ENCODE results near the gene ITGA4. TPM values are rescaled to one million over a fixed set of nuclear protein-coding genes. Genes with fewer than 3 reads are reported as not detected.

The ITGA4 gene
- total RNA-seq, 3 donors from 2014 or later = 6.7 to 12.5 (median 11.7) TPM

DNA sequence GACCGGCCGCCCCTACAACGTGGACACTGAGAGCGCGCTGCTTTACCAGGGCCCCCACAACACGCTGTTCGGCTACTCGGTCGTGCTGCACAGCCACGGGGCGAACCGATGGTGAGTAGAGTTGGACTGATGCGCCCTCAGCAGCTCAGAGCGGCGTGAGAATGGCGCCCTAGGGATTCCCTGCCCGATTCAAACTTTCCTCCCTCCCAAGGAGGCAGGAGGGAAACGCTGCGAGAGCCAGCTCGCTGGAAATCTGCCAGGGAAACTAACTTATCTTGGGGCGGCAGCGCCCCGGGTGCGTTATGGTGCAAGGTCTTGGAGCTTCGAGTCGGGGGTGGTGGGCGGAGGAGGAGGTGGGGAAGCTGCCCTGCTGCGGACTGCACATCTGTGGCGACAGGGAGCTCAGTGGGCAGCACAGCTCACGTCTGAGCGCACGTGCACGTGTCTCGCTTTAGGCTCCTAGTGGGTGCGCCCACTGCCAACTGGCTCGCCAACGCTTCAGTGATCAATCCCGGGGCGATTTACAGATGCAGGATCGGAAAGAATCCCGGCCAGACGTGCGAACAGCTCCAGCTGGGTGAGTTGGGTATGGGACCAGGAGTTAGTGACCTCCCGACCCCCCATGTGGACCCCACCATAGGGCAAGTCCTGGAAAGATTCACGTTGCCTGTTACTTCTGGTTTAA is 697 bp downstream of the ITGA4 start:
- H3K4me1 ChIP-seq = no peaks in the 10 kb centered on the region
- peak overlapping the region; percentile 52 to 84 (median 53) for H3K4me3 ChIP-seq
- H3K9me3 ChIP-seq = no peaks in the 10 kb centered on the region
- H3K27ac ChIP-seq = peak overlapping the region; percentile 3 to 78
- H3K36me3 ChIP-seq = no peaks in the 10 kb centered on the region
- TF ChIP-seq POLR2A (IDR thresholded peaks at IDR 0.05) (no peak), POLR2AphosphoS5 (IDR thresholded peaks at IDR 0.05) (no peak)
- TF ChIP-seq, protein P1, sequence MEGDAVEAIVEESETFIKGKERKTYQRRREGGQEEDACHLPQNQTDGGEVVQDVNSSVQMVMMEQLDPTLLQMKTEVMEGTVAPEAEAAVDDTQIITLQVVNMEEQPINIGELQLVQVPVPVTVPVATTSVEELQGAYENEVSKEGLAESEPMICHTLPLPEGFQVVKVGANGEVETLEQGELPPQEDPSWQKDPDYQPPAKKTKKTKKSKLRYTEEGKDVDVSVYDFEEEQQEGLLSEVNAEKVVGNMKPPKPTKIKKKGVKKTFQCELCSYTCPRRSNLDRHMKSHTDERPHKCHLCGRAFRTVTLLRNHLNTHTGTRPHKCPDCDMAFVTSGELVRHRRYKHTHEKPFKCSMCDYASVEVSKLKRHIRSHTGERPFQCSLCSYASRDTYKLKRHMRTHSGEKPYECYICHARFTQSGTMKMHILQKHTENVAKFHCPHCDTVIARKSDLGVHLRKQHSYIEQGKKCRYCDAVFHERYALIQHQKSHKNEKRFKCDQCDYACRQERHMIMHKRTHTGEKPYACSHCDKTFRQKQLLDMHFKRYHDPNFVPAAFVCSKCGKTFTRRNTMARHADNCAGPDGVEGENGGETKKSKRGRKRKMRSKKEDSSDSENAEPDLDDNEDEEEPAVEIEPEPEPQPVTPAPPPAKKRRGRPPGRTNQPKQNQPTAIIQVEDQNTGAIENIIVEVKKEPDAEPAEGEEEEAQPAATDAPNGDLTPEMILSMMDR (IDR thresholded peaks at IDR 0.05) = no peak
- peaks cover 2 to 7% of the 10 kb centered on the region in 2 donors for H3K27me3 ChIP-seq
- no peak for DNase-seq (ENCODE audit: low spot score in 2 of 2)
- intact Hi-C loops (cut with DNase I; ENCODE audit: low total_unique reads) = no loop called here

GRCh38 chr2:181458871-181459270 is 1.7 kb downstream of the ITGA4 start:
- intact Hi-C loops (cut with DNase I; ENCODE audit: low total_unique reads) = no loop called here
- DNase-seq (ENCODE audit: low spot score in 2 of 2) = no peak

DNA sequence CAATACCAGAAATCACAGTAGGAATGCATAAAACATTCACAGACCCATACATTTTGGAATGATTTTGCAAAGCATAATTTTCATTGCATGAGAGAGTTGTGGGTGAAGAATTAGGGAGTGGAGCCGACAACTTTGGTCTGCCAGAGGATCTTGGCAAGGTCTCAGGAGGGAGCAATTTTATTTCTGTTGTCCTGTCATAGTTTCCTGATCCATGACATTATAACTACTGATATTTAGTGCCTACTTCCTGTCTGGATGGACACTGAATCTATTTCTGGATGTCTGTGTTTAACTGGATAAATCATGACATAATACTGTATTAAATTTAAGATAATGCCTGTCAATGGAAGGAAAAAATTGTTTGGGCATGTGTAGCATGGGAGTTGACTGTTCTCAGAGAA is 2.4 kb downstream of the ITGA4 start:
- Histone ChIP-seq H3K4me3 (peak overlapping the region in 1 of 3 donors; percentile 52), H3K27ac (no peak overlapping the region), H3K4me1 (no peaks in the 10 kb centered on the region), H3K9me3 (no peaks in the 10 kb centered on the region), H3K36me3 (no peaks in the 10 kb centered on the region), H3K27me3 (peaks cover 2 to 7% of the 10 kb centered on the region in 2 donors)
- intact Hi-C loops (cut with DNase I; ENCODE audit: low total_unique reads) = no loop called here
- DNase-seq (ENCODE audit: low spot score in 2 of 2) = no peak
- TF ChIP-seq POLR2A (IDR thresholded peaks at IDR 0.05) (no peak), POLR2AphosphoS5 (IDR thresholded peaks at IDR 0.05) (no peak)
- TF ChIP-seq, protein P1 (IDR thresholded peaks at IDR 0.05) = no peak

More at GRCh38 chr2:181458871-181459270, 1.7 kb downstream of the ITGA4 start:
- Histone ChIP-seq H3K27ac (no peak overlapping the region), H3K36me3 (no peaks in the 10 kb centered on the region), H3K4me1 (no peaks in the 10 kb centered on the region), H3K27me3 (peaks cover 2 to 7% of the 10 kb centered on the region in 2 donors), H3K4me3 (peak overlapping the region in 2 of 3 donors; percentile 52 to 84), H3K9me3 (no peaks in the 10 kb centered on the region)
- TF ChIP-seq, protein P1 (IDR thresholded peaks at IDR 0.05) = no peak
- no peak for TF ChIP-seq POLR2A (IDR thresholded peaks at IDR 0.05)
- TF ChIP-seq POLR2AphosphoS5 (IDR thresholded peaks at IDR 0.05) = no peak

DNA sequence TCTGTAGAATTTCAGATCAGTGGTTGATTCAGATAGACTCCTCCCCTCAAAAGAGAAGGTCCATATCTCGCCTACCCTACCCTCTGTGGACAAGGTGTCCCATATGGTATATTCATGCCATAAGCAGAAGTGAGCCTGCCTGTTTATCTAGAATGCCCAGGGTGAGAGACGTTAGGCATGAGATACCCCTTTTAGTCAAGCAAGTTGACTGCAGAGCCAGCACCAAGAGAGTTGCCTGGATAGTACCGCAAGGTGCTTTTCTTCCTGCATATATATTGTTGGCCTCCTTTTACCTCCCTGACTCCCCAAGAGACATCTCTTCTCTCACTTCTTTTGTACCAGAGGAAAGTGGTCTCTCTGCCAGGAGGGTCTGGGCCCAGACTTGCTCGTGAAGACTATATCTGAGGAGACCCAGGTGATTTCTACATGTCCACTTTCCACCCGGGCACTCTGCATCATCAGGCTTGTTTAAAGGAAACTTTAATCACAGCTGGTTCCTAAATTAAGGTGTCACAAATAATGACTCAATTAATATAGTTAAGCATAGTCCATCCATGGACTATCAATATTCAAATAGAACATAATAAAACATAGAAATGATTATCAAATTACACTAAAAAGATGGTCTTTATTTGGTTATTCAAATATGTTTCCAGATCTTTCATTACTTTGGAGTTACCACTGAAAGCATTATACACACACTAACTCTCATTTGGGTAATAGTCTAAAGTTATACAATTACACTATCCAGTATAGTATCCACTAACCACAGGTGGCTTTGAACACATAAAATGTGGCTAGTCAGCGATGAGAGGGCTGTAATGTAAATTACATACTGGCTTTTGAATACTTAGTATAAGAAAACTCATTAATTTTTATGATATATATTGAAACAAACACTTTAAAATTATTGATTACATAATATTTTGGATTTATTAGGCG is 4.1 kb downstream of the ITGA4 start:
- H3K4me3 ChIP-seq = no peak overlapping the region
- no peaks in the 10 kb centered on the region for H3K9me3 ChIP-seq
- H3K4me1 ChIP-seq = no peaks in the 10 kb centered on the region
- H3K36me3 ChIP-seq = no peaks in the 10 kb centered on the region
- no peak overlapping the region for H3K27ac ChIP-seq
- peaks cover 2 to 7% of the 10 kb centered on the region in 2 donors for H3K27me3 ChIP-seq
- intact Hi-C loops (cut with DNase I; ENCODE audit: low total_unique reads) = no loop called here
- TF ChIP-seq POLR2AphosphoS5 (IDR thresholded peaks at IDR 0.05) = no peak
- TF ChIP-seq POLR2A (IDR thresholded peaks at IDR 0.05) = no peak
- TF ChIP-seq, protein P1 (IDR thresholded peaks at IDR 0.05) = no peak
- no peak for DNase-seq (ENCODE audit: low spot score in 2 of 2)

DNA sequence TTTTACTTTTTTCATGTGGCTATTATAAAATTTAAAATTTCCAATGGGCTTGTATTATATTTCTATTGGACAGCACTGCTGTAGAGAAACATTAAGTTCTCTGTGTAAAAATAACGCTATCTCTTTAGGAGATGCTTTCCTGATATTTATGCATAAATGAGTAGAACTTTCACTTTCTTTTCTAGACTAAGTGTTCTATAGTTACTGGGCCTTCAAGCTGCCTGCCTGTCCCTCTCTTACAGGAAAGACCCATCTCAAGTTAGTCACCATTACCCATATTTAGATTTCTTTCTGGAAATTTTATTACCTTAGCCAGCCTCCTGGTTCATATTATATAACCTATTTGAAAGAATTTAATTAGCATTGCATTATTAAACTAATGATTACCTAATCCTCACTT is 4.8 kb downstream of the ITGA4 start:
- Histone ChIP-seq H3K4me3 (no peak overlapping the region), H3K27me3 (peaks cover 1% of the 10 kb centered on the region in 2 donors), H3K9me3 (no peaks in the 10 kb centered on the region), H3K4me1 (no peaks in the 10 kb centered on the region), H3K27ac (no peak overlapping the region), H3K36me3 (no peaks in the 10 kb centered on the region)
- intact Hi-C loops (cut with DNase I; ENCODE audit: low total_unique reads) = no loop called here
- no peak for DNase-seq (ENCODE audit: low spot score in 2 of 2)
- no peak for TF ChIP-seq POLR2AphosphoS5 (IDR thresholded peaks at IDR 0.05)
- TF ChIP-seq, protein P1 (IDR thresholded peaks at IDR 0.05) = no peak
- no peak for TF ChIP-seq POLR2A (IDR thresholded peaks at IDR 0.05)

Data from breast epithelium (tissue), 4 donors.